ENCODE results near the gene SF3B3. TPM values are rescaled to one million over a fixed set of nuclear protein-coding genes. Genes with fewer than 3 reads are reported as not detected.

The SF3B3 gene
- total and polyA plus RNA-seq, 10 of the 15 experiments (the other 5 are each of a cell fraction or from before 2014, with no cell fraction given) = 134 to 453 (median 215) TPM

DNA sequence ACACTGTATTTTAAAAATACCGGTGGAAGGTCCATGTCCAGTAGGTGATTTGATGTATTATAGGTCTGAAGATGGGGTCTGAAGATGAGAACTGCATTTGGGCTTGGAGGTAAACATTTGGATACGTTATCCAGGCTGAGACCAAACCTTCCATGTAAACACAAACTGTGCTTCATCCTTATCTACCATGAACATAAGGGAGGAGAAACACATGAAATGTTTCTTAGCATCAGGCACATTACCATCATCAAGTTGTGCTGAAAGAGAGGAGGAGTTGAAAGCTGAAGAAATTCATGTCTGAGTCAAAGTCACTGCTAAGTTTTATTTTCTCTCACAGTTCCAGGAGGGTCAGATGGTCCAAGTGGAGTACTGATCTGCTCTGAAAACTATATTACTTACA is 11.4 kb downstream of the SF3B3 start:
- in situ Hi-C loops (cut with MboI) (no loop called here), intact Hi-C loops (cut with micrococcal nuclease; ENCODE audit: unreplicated experiment) (no loop called here)
- Histone ChIP-seq H4K20me1 (ENCODE audit: control insufficient read depth, insufficient read depth) (peaks cover 4% of the 10 kb centered on the region; the same call in 1 of the 2 replicates), H2AFZ (ENCODE audit: control insufficient read depth, low read depth, low read length) (no peak overlapping the region), H3K9me3 (replicated peaks; ENCODE audit: control insufficient read depth, insufficient read depth, low read length) (no peaks in the 10 kb centered on the region), H3K4me2 (ENCODE audit: control insufficient read depth, insufficient read depth) (no peak overlapping the region), H3K27me3 (replicated peaks in 1 of 2; ENCODE audit: control insufficient read depth in 2 of 2, insufficient read depth in 2 of 2, low read length in 1 of 2) (no peaks in the 10 kb centered on the region), H3K4me1 (ENCODE audit: control insufficient read depth, insufficient read depth, low read length) (no peaks in the 10 kb centered on the region), H3K9ac (ENCODE audit: control insufficient read depth, insufficient read depth, low read length) (no peak overlapping the region), H3K36me3 (ENCODE audit: control insufficient read depth in 2 of 2, insufficient read depth in 2 of 2, low read length in 1 of 2) (peaks cover 25 to 60% of the 10 kb centered on the region in 2 experiments), H3K27ac (ENCODE audit: control insufficient read depth, insufficient read depth) (no peak overlapping the region), H3K4me3 (no peak overlapping the region), H3K79me2 (ENCODE audit: control insufficient read depth, insufficient read depth, low read length) (peaks cover 26% of the 10 kb centered on the region)
- SMC1A ChIA-PET (ENCODE audit: uncharacterized antibody, unreplicated experiment) = interaction anchor here (1.6 kb wide), 1 partner anchor 26 kb away, joined by 4 read pairs; no protein-coding TSS in a partner anchor
- 93% methylated on average over 2 of the region's 2 CpGs for WGBS (ENCODE audit: insufficient coverage, insufficient replicate concordance, low lambda C conversion rate, missing lambda C conversion rate)
- DNase-seq (ENCODE audit: low read depth, low spot score) (no peak), ATAC-seq (no peak; the same call in 2 of the 3 replicates), FAIRE-seq (no peak)
- TF ChIP-seq, protein P1, sequence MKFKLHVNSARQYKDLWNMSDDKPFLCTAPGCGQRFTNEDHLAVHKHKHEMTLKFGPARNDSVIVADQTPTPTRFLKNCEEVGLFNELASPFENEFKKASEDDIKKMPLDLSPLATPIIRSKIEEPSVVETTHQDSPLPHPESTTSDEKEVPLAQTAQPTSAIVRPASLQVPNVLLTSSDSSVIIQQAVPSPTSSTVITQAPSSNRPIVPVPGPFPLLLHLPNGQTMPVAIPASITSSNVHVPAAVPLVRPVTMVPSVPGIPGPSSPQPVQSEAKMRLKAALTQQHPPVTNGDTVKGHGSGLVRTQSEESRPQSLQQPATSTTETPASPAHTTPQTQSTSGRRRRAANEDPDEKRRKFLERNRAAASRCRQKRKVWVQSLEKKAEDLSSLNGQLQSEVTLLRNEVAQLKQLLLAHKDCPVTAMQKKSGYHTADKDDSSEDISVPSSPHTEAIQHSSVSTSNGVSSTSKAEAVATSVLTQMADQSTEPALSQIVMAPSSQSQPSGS (IDR thresholded peaks at IDR 0.05; ENCODE audit: low read length) = no peak
- TF ChIP-seq YBX1 (IDR thresholded peaks at IDR 0.05) (no peak), SREBF2 (IDR thresholded peaks at IDR 0.05; ENCODE audit: low read length) (no peak), STAT3 (IDR thresholded peaks at IDR 0.05; ENCODE audit: low read depth, low read length) (no peak), IKZF2 (IDR thresholded peaks at IDR 0.05) (no peak), MEF2B (IDR thresholded peaks at IDR 0.05; ENCODE audit: partially characterized antibody, poor library complexity, severe bottlenecking) (no peak)
- RAD21 ChIA-PET (ENCODE audit: unreplicated experiment) = interaction anchor here (1.2 to 1.6 kb wide), 2 partner anchors 103 to 165 kb away, joined by 3 read pairs; no protein-coding TSS in a partner anchor
- no TSS peak for BruUV-seq (replicated peaks)
- CTCF ChIA-PET = interaction anchor here (2.8 kb wide), 1 partner anchor 119 kb away, joined by 7 read pairs; no protein-coding TSS in a partner anchor
- POLR2A ChIA-PET = interaction anchor here (0.7 kb wide), 1 partner anchor 55 kb away, joined by 4 read pairs; no protein-coding TSS in a partner anchor

Measured in GM12878 (cell line).